HCEC 1CT (cell line): Measurements from ENCODE around the gene ELFN2.
"Not testable (repeated sequence)": the region's sequence is repeated elsewhere in the genome, so short reads cannot be mapped to it uniquely, and the experiment has no call there.

Source experiments
- DNase-seq: peaks from one replicate; pipeline ENCODE4 v3.0.0-alpha.2; 2017

Gene ELFN2

GRCh38 chr22:37331034-37331428 lies 96.2 kb downstream of the ELFN2 start:
- peak; percentile 57 for DNase-seq

GRCh38 chr22:37330200-37331033 lies 96.9 kb downstream of the ELFN2 start:
- peak; percentile 86 for DNase-seq

- DNase-seq = peak; percentile 30
Measured at GRCh38 chr22:37329238-37330140, 97.8 kb downstream of the ELFN2 start.

- not testable (repeated sequence) for DNase-seq
Measured at GRCh38 chr22:37328538-37329237, 98.6 kb downstream of the ELFN2 start.

GRCh38 chr22:37328017-37328416 lies 99.3 kb downstream of the ELFN2 start:
- peak; percentile 95 for DNase-seq

GRCh38 chr22:37326726-37327125 lies 100.6 kb downstream of the ELFN2 start:
- DNase-seq = no peak

GRCh38 chr22:37325039-37325395 lies 102.3 kb downstream of the ELFN2 start:
- DNase-seq = no peak

GRCh38 chr22:37324340-37325038 lies 102.8 kb downstream of the ELFN2 start:
- DNase-seq = no peak

- no peak for DNase-seq
Measured at GRCh38 chr22:37320726-37321677, 106.3 kb downstream of the ELFN2 start.

GRCh38 chr22:37319469-37319868 lies 107.8 kb downstream of the ELFN2 start:
- DNase-seq = no peak

GRCh38 chr22:37318364-37319109 lies 108.7 kb downstream of the ELFN2 start:
- DNase-seq = no peak
